HepG2 (cell line): ENCODE measurements around the gene ARTN. TPM values are rescaled to one million over a fixed set of nuclear protein-coding genes. Genes with fewer than 3 reads are reported as not detected.

ENCODE experiments used
- CENPX ChIP-seq: sonication (generic); formaldehyde crosslinking; IDR thresholded peaks from 2 replicates; pipeline ENCODE4 v1.9.0; 2021; ENCODE audit warnings: mild to moderate bottlenecking, missing genetic modification reagents, moderate library complexity
- GATA4 ChIP-seq: sonication (generic); IDR thresholded peaks from 2 replicates; pipeline ENCODE4 v1.6.1; 2016; ENCODE audit warnings: antibody characterized with exemption, low read depth, borderline replicate concordance
- HCFC1 ChIP-seq: fragments of 150-350 bp; IDR thresholded peaks from 2 replicates; pipeline ENCODE4 v1.6.1; 2014; ENCODE audit warnings: low read depth, low read length
- KLF6 ChIP-seq: IDR thresholded peaks from 2 replicates; pipeline ENCODE4 v1.8.0; 2016; ENCODE audit warnings: missing biosample characterization, missing genetic modification reagents
- MED1 ChIP-seq: sonication (generic); formaldehyde crosslinking; IDR thresholded peaks from 2 replicates; pipeline ENCODE4 v1.4.0; 2020; ENCODE audit warnings: missing genetic modification reagents
- POLR2G ChIP-seq: fragments of 200-400 bp; formaldehyde crosslinking; IDR thresholded peaks from 2 replicates; pipeline ENCODE4 v1.6.1; 2018; ENCODE audit warnings: mild to moderate bottlenecking, low read depth, low read length, moderate library complexity
- SETDB1 ChIP-seq: sonication (generic); formaldehyde crosslinking; IDR thresholded peaks from 2 replicates; pipeline ENCODE4 v1.5.1; 2020; ENCODE audit warnings: missing genetic modification reagents, mild to moderate bottlenecking, borderline replicate concordance
- U2AF1 ChIP-seq: fragments of 200-400 bp; formaldehyde crosslinking; optimal IDR thresholded peaks from 2 replicates; pipeline ENCODE3; 2017; ENCODE audit warnings: mild to moderate bottlenecking, low read depth, low read length
- YY1 ChIP-seq: IDR thresholded peaks from 2 replicates; pipeline ENCODE4 v1.6.1; 2011; ENCODE audit warnings: low read length, low read depth, moderate library complexity, mild to moderate bottlenecking; ENCODE audit not compliant: insufficient read depth, insufficient replicate concordance
- ZNF235 ChIP-seq: sonication (generic); formaldehyde crosslinking; IDR thresholded peaks from 2 replicates; pipeline ENCODE4 v1.8.1; 2023; ENCODE audit warnings: mild to moderate bottlenecking, missing genetic modification reagents, borderline replicate concordance
- ZNF549 ChIP-seq: sonication (generic); formaldehyde crosslinking; IDR thresholded peaks from 2 replicates; pipeline ENCODE4 v1.5.0; 2020; ENCODE audit warnings: missing genetic modification reagents
- ZNF788 ChIP-seq: sonication (generic); formaldehyde crosslinking; IDR thresholded peaks from 2 replicates; pipeline ENCODE4 v1.5.0; 2020; ENCODE audit warnings: mild to moderate bottlenecking, missing genetic modification reagents, borderline replicate concordance
- ZNF83 ChIP-seq: sonication (generic); formaldehyde crosslinking; IDR thresholded peaks from 2 replicates; pipeline ENCODE4 v1.4.0; 2020; ENCODE audit warnings: missing genetic modification reagents, mild to moderate bottlenecking, borderline replicate concordance
- ZSCAN31 ChIP-seq: sonication (generic); formaldehyde crosslinking; IDR thresholded peaks from 2 replicates; pipeline ENCODE4 v1.5.0; 2020; ENCODE audit warnings: low read depth, mild to moderate bottlenecking, missing genetic modification reagents
- polyA plus RNA-seq, 8 experiments: library from polyadenylated mRNA; depleted of rRNA in 3 of 8; stranded (reverse) in 7 of 8; unstranded in 1 of 8; fragments of >200 nt; fragmentation: Illumina TruSeq in 4 of 8; extraction: Trizol in 4 of 8; gene quantifications; 2 replicates each; pipeline versions ENCODE4 v1.2.1 to v1.2.3, GENCODE V29; 2011 to 2016; ENCODE audit warnings: low read depth in 4 of 8, missing spikeins in 1 of 8, mixed read lengths in 1 of 8; ENCODE audit not compliant: insufficient read depth in 1 of 8
- total RNA-seq, 5 experiments: library from RNA; depleted of rRNA; stranded (reverse); fragments of >200 nt; fragmentation: Illumina TruSeq; extraction: Trizol; gene quantifications; 2 replicates each; pipeline ENCODE4 v1.2.3, GENCODE V29; 2016; ENCODE audit warnings: low read depth in 1 of 5
- TF ChIP-seq, protein P1 (sequence below): sonication (generic); formaldehyde crosslinking; IDR thresholded peaks from 2 replicates; pipeline ENCODE4 v1.4.0; 2020; ENCODE audit warnings: missing genetic modification reagents, low read depth, mild to moderate bottlenecking, borderline replicate concordance
- TF ChIP-seq, protein P2 (sequence below): IDR thresholded peaks from 2 replicates; pipeline ENCODE4 v1.6.1; 2016; ENCODE audit warnings: mild to moderate bottlenecking
- TF ChIP-seq, protein P3 (sequence below): sonication (generic); formaldehyde crosslinking; IDR thresholded peaks from 2 replicates; pipeline ENCODE4 v1.8.1; 2023; ENCODE audit warnings: missing genetic modification reagents, inconsistent platforms, borderline replicate concordance
- TF ChIP-seq, protein P4 (sequence below): sonication (generic); formaldehyde crosslinking; IDR thresholded peaks from 2 replicates; pipeline ENCODE4 v1.4.0; 2020; ENCODE audit warnings: mild to moderate bottlenecking, missing genetic modification reagents
- TF ChIP-seq, protein P5 (sequence below): sonication (generic); formaldehyde crosslinking; IDR thresholded peaks from 2 replicates; pipeline ENCODE4 v1.5.0; 2020; ENCODE audit warnings: missing genetic modification reagents
- TF ChIP-seq, protein P6 (sequence below): sonication (generic); formaldehyde crosslinking; IDR thresholded peaks from 2 replicates; pipeline ENCODE4 v1.4.0; 2020; ENCODE audit warnings: missing genetic modification reagents

Gene ARTN
- total and polyA plus RNA-seq, 2 of the 13 experiments (the other 11 are each of a cell fraction or from before 2014, with no cell fraction given), result 0.11 to 0.62 TPM

DNA sequence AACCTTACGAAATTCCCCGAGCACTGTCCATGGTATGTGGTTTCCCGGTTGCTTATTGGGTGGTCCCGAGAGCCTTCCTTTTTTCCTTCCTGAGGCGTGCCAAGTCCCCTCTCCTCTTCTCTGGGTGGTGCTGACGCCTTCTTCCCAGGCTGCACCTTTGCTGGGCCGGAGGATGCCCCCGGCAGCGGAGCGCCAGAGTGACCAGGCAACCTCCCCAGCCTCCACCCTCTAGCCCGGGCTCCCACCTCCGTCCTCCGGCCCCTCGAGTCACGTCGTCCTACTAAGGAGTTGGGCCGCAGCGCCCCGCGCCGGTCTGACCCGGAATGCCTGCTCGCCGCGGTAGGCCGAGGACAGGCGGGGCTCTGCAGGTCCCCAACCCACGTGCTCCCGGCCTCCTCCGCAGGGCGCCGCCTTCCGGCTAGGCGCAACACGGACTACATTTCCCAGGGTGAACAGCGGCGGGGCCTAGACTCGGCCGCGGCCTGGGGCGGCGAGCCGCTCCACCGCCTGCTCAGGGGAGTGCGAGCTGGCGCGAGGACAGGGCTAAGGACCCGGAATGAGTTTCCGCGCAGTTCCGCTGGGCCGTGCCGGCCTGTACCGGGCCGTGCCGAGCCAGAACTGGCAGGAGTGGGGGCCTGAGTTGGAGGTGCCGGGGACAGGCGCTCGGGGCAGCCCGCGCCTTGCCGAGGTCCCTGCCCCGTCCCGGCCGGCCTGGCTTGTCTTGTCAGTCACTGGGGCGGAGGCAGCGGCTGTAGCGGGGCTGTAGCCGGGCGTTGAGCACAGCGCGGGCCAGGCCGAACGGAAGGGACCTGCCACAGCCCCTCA is 12.8 kb downstream of the ARTN start, which contains the start of gene IPO13 (continued):
- TF ChIP-seq ZNF83 (CRISPR knock-in tag) (no peak; the same call in 1 of the 2 replicates), CENPX (CRISPR knock-in tag) (no peak), ZSCAN31 (CRISPR knock-in tag) (peak; percentile 94), GATA4 (peak; percentile 64; the same call in 1 of the 2 replicates), MED1 (CRISPR knock-in tag) (peak; percentile 74), SETDB1 (CRISPR knock-in tag) (peak; percentile 83; the same call in 1 of the 2 replicates), ZNF549 (CRISPR knock-in tag) (no peak; the same call in 1 of the 2 replicates), POLR2G (peak; percentile 82), U2AF1 (no peak), ZNF235 (CRISPR knock-in tag) (peak; percentile 93; the same call in 1 of the 2 replicates), KLF6 (peak; percentile 96), ZNF788 (CRISPR knock-in tag) (peak; percentile 95), YY1 (no peak), HCFC1 (peak; percentile 93)
- TF ChIP-seq, protein P1, sequence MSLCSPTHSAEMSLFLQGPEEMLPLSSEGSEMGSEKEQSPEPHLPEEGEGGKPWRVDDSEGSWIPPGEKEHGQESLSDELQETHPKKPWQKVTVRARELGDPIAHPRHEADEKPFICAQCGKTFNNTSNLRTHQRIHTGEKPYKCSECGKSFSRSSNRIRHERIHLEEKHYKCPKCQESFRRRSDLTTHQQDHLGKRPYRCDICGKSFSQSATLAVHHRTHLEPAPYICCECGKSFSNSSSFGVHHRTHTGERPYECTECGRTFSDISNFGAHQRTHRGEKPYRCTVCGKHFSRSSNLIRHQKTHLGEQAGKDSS (CRISPR knock-in tag), result no peak; the same call in 1 of the 2 replicates
- TF ChIP-seq, protein P2, sequence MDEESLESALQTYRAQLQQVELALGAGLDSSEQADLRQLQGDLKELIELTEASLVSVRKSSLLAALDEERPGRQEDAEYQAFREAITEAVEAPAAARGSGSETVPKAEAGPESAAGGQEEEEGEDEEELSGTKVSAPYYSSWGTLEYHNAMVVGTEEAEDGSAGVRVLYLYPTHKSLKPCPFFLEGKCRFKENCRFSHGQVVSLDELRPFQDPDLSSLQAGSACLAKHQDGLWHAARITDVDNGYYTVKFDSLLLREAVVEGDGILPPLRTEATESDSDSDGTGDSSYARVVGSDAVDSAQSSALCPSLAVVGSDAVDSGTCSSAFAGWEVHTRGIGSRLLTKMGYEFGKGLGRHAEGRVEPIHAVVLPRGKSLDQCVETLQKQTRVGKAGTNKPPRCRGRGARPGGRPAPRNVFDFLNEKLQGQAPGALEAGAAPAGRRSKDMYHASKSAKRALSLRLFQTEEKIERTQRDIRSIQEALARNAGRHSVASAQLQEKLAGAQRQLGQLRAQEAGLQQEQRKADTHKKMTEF, result peak; percentile 98
- TF ChIP-seq, protein P3, sequence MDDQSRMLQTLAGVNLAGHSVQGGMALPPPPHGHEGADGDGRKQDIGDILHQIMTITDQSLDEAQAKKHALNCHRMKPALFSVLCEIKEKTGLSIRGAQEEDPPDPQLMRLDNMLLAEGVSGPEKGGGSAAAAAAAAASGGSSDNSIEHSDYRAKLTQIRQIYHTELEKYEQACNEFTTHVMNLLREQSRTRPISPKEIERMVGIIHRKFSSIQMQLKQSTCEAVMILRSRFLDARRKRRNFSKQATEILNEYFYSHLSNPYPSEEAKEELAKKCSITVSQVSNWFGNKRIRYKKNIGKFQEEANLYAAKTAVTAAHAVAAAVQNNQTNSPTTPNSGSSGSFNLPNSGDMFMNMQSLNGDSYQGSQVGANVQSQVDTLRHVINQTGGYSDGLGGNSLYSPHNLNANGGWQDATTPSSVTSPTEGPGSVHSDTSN (CRISPR knock-in tag), result 0 out of 2 replicates have a peak, but pooled peaks have one; percentile 49
- TF ChIP-seq, protein P4, sequence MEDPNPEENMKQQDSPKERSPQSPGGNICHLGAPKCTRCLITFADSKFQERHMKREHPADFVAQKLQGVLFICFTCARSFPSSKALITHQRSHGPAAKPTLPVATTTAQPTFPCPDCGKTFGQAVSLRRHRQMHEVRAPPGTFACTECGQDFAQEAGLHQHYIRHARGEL (CRISPR knock-in tag), result no peak
- TF ChIP-seq, protein P5, sequence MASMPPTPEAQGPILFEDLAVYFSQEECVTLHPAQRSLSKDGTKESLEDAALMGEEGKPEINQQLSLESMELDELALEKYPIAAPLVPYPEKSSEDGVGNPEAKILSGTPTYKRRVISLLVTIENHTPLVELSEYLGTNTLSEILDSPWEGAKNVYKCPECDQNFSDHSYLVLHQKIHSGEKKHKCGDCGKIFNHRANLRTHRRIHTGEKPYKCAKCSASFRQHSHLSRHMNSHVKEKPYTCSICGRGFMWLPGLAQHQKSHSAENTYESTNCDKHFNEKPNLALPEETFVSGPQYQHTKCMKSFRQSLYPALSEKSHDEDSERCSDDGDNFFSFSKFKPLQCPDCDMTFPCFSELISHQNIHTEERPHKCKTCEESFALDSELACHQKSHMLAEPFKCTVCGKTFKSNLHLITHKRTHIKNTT, result no peak
- TF ChIP-seq, protein P6, sequence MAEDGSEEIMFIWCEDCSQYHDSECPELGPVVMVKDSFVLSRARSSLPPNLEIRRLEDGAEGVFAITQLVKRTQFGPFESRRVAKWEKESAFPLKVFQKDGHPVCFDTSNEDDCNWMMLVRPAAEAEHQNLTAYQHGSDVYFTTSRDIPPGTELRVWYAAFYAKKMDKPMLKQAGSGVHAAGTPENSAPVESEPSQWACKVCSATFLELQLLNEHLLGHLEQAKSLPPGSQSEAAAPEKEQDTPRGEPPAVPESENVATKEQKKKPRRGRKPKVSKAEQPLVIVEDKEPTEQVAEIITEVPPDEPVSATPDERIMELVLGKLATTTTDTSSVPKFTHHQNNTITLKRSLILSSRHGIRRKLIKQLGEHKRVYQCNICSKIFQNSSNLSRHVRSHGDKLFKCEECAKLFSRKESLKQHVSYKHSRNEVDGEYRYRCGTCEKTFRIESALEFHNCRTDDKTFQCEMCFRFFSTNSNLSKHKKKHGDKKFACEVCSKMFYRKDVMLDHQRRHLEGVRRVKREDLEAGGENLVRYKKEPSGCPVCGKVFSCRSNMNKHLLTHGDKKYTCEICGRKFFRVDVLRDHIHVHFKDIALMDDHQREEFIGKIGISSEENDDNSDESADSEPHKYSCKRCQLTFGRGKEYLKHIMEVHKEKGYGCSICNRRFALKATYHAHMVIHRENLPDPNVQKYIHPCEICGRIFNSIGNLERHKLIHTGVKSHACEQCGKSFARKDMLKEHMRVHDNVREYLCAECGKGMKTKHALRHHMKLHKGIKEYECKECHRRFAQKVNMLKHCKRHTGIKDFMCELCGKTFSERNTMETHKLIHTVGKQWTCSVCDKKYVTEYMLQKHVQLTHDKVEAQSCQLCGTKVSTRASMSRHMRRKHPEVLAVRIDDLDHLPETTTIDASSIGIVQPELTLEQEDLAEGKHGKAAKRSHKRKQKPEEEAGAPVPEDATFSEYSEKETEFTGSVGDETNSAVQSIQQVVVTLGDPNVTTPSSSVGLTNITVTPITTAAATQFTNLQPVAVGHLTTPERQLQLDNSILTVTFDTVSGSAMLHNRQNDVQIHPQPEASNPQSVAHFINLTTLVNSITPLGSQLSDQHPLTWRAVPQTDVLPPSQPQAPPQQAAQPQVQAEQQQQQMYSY (CRISPR knock-in tag), result no peak
